ENCODE measurements around the gene TBRG1. TPM values are rescaled to one million over a fixed set of nuclear protein-coding genes. Genes with fewer than 3 reads are reported as not detected.

Gene TBRG1
- total and polyA plus RNA-seq, 2 of the 4 experiments (the other 2 are of a cell fraction), result 13.3 to 23.2 TPM

DNA sequence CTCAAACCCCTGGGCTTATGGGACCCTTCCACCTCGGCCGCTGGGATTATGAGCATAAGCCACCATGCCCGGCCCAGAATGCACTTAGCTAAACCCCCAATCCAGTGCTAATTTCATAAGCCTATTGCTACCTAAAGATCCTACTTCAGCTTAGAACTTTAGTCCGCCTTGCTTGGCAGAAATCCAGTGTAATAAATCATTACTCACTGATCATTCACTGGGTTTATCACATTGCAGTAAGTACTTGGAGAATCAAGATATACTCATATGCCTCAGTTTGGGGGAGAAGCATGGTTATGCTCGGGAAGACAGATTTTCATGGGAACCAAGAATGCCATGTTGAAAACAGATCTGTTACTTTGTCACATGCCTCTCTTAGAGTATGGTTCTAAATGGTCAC is 3.8 kb upstream of the TBRG1 start:
- Histone ChIP-seq H3K4me2 (ENCODE audit: low read depth, low read length) (no peak overlapping the region), H4K20me1 (ENCODE audit: insufficient read depth, low read length) (no peaks in the 10 kb centered on the region)

More for the DNA sequence above, 3.8 kb upstream of the TBRG1 start:
- Histone ChIP-seq H3K9me1 (ENCODE audit: insufficient read depth, low read length) (no peaks in the 10 kb centered on the region; the same call in 1 of the 2 replicates), H3K4me3 (ENCODE audit: insufficient read depth, low read depth, low read length) (no peak overlapping the region), H2BK20ac (ENCODE audit: low read depth, low read length) (no peak overlapping the region), H3K4ac (ENCODE audit: low read depth, low read length) (no peak overlapping the region), H3K36me3 (ENCODE audit: control insufficient read depth, insufficient read depth, low read length) (no peaks in the 10 kb centered on the region), H3K56ac (ENCODE audit: extremely low read depth, insufficient read depth, low read length) (no peak overlapping the region), H3K27me3 (ENCODE audit: control insufficient read depth, insufficient read depth, low read length) (peaks cover 7% of the 10 kb centered on the region), H2AFZ (replicated peaks; ENCODE audit: low read length, poor library complexity) (no peak overlapping the region), H2BK15ac (ENCODE audit: low read depth, low read length) (no peak overlapping the region), H4K5ac (ENCODE audit: low read depth, low read length) (no peak overlapping the region), H3K14ac (replicated peaks; ENCODE audit: low read depth, low read length) (no peak overlapping the region), H2BK5ac (ENCODE audit: low read depth, low read length, poor library complexity, severe bottlenecking) (no peak overlapping the region), H3K18ac (ENCODE audit: low read depth, low read length) (no peak overlapping the region), H2BK120ac (ENCODE audit: low read depth, low read length) (no peak overlapping the region), H4K91ac (ENCODE audit: insufficient read depth, low read depth, low read length) (no peak overlapping the region), H3K9ac (ENCODE audit: low read depth, low read length) (no peak overlapping the region), H2AK9ac (replicated peaks; ENCODE audit: low read depth, low read length, poor library complexity) (no peak overlapping the region), H3K79me1 (ENCODE audit: low read depth in 1 of 2, low read length in 2 of 2) (peaks cover 0 to 13% of the 10 kb centered on the region in 2 experiments; a peak in 2 of 4 replicates), H4K8ac (ENCODE audit: low read depth in 2 of 2, low read length in 2 of 2) (no peak overlapping the region), H3K4me1 (ENCODE audit: control insufficient read depth, insufficient read depth, low read length) (no peaks in the 10 kb centered on the region; the same call in 1 of the 2 replicates), H3K23ac (ENCODE audit: low read depth, low read length) (no peak overlapping the region), H3K9me3 (ENCODE audit: control insufficient read depth, insufficient read depth, low read length) (no peaks in the 10 kb centered on the region), H2AK5ac (ENCODE audit: low read depth, low read length) (no peak overlapping the region), H3K27ac (ENCODE audit: insufficient read depth, low read length) (no peak overlapping the region)
- CTCF ChIA-PET, result no interaction called here
- TF ChIP-seq ELK1 (IDR thresholded peaks at IDR 0.05; ENCODE audit: borderline replicate concordance, low read depth, low read length) (no peak), MAFK (IDR thresholded peaks at IDR 0.05; ENCODE audit: low read depth, low read length) (no peak), POLR2A (IDR thresholded peaks at IDR 0.05; ENCODE audit: low read depth, low read length) (no peak), NFE2L2 (IDR thresholded peaks at IDR 0.05; ENCODE audit: low read depth, low read length) (no peak), FOS (IDR thresholded peaks at IDR 0.05; ENCODE audit: low read depth, low read length) (no peak), MXI1 (IDR thresholded peaks at IDR 0.05; ENCODE audit: borderline replicate concordance, low read depth, low read length) (no peak), RAD21 (IDR thresholded peaks at IDR 0.05; ENCODE audit: low read length) (no peak), CHD1 (IDR thresholded peaks at IDR 0.05; ENCODE audit: low read depth, low read length) (no peak), CEBPB (IDR thresholded peaks at IDR 0.05; ENCODE audit: low read depth, low read length) (no peak), BHLHE40 (IDR thresholded peaks at IDR 0.05; ENCODE audit: low read depth, low read length) (no peak), MAZ (IDR thresholded peaks at IDR 0.05; ENCODE audit: borderline replicate concordance, low read depth, low read length) (no peak)
- intact Hi-C loops (cut with micrococcal nuclease) (no loop called here), in situ Hi-C loops (cut with MboI; ENCODE audit: low sequenced_read_pairs) (no loop called here), dilution Hi-C loops (cut with HindIII; ENCODE audit: low sequenced_read_pairs, unreplicated experiment) (no loop called here)
- ATAC-seq (ENCODE audit: low read depth) (no peak), DNase-seq (no peak)
- WGBS, 2 experiments (ENCODE audit: extremely low coverage in 2 of 2, insufficient read length in 1 of 2), result 100% methylated on average over 1 of the region's 5 CpGs; no CpG with 5 or more reads in 1 of the 2 experiments
- no TSS peak for BruUV-seq (replicated peaks)
- POLR2A ChIA-PET (ENCODE audit: unreplicated experiment), result no interaction called here
